Kidney (tissue), 14 donors: ENCODE measurements around the gene VPS13C. TPM values are rescaled to one million over a fixed set of nuclear protein-coding genes. Genes with fewer than 3 reads are reported as not detected.

ENCODE experiments used
- DNase-seq, 5 donors: peaks; one replicate each; pipeline ENCODE4 v3.0.0-alpha.2; 2013 to 2020
- FAIRE-seq: peaks from 2 replicates; lab custom pipeline; 2012; peaks lifted over from hg19 to GRCh38; lab: Jason Lieb, UNC
- H3K27ac ChIP-seq, 2 donors: one replicate each; pipeline ENCODE4 v1.7.0; 2013; ENCODE audit warnings: low read depth in 2 of 2, low read length in 2 of 2, inconsistent platforms in 1 of 2
- H3K27me3 ChIP-seq: one replicate; pipeline ENCODE4 v1.7.1; 2013; ENCODE audit warnings: low read length, inconsistent platforms; ENCODE audit not compliant: control insufficient read depth, insufficient read depth
- H3K36me3 ChIP-seq, 3 donors: one replicate each; pipeline versions ENCODE4 v1.7.0 to v1.7.1; 2013; ENCODE audit warnings: low read length in 3 of 3, control low read depth in 1 of 3, inconsistent platforms in 1 of 3; ENCODE audit not compliant: insufficient read depth in 3 of 3, control insufficient read depth in 2 of 3
- H3K4me1 ChIP-seq, 3 donors: one replicate each; pipeline versions ENCODE4 v1.7.0 to v1.7.1; 2013; ENCODE audit warnings: low read length in 3 of 3, inconsistent platforms in 1 of 3, low read depth in 1 of 3; ENCODE audit not compliant: control insufficient read depth in 2 of 3, insufficient read depth in 2 of 3
- H3K4me3 ChIP-seq, 3 donors: one replicate each; pipeline versions ENCODE4 v1.7.0 to v1.8.1; 2013; ENCODE audit warnings: low read length in 3 of 3, control low read depth in 1 of 3, inconsistent platforms in 1 of 3
- H3K9ac ChIP-seq, 3 donors: one replicate each; pipeline versions ENCODE4 v1.7.0 to v1.7.1; 2013; ENCODE audit warnings: low read length in 3 of 3, control low read depth in 1 of 3, inconsistent platforms in 1 of 3
- H3K9me3 ChIP-seq, 3 donors: one replicate each; pipeline versions ENCODE4 v1.7.0 to v1.7.1; 2013; ENCODE audit warnings: low read length in 3 of 3, control low read depth in 1 of 3, inconsistent platforms in 1 of 3; ENCODE audit not compliant: control insufficient read depth in 2 of 3, insufficient read depth in 1 of 3
- CTCF ChIP-seq: IDR thresholded peaks from 3 replicates; pipeline ENCODE4 v1.5.1; 2012; ENCODE audit warnings: mild to moderate bottlenecking, moderate library complexity, borderline replicate concordance; ENCODE audit not compliant: insufficient read depth; ENCODE audit errors: extremely low read depth
- intact Hi-C: fragments of 100-400 bp; cut with DNase I; formaldehyde crosslinking; loops from one replicate; pipeline ENCODE4 v1.11.1; 2022
- polyA plus RNA-seq: library from polyadenylated mRNA; stranded (reverse); fragments of 350-450 nt; fragmentation: Illumina TruSeq; extraction: RNeasy Lipid Tissue Mini Kit (QIAGEN cat#74804); gene quantifications from one replicate; pipeline ENCODE4 v1.2.3, GENCODE V29; 2014; ENCODE audit warnings: low read depth, low replicate concordance; ENCODE audit not compliant: insufficient read depth
- total RNA-seq: library from RNA; stranded (reverse); fragmentation: NEBNext Ultra II Directional; extraction: Animal tissue kit (Norgen Biotek cat#: 25700); gene quantifications from one replicate; pipeline ENCODE4 v1.2.1, GENCODE V29; 2021
- donor health status: control.
- donor health status: control.
- donor health status: control.
- donor health status: control.
- donor health status: control.
- donor health status: DM: yes; HTN: yes; CAD: no.
- donor health status: Normal renal cell carcinoma (clear cell type).

VPS13C gene
- total and polyA plus RNA-seq, 2 donors from 2014 or later: 12.5 to 106 TPM

- no peak for DNase-seq
- Histone ChIP-seq H3K27ac (no peak overlapping the region), H3K27me3 (no peaks in the 10 kb centered on the region), H3K4me3 (no peak overlapping the region), H3K4me1 (peaks cover 0 to 13% (median 0%) of the 10 kb centered on the region in 3 donors), H3K9ac (no peak overlapping the region), H3K36me3 (peaks cover 0 to 4% (median 2%) of the 10 kb centered on the region in 3 donors), H3K9me3 (no peaks in the 10 kb centered on the region)
- intact Hi-C loops: no loop called here
- FAIRE-seq: no peak
- TF ChIP-seq CTCF: no peak
These were observed 180.2 kb downstream of the VPS13C start for GRCh38 chr15:61880084-61880483.

- peak in 4 of 5 donors; percentile 11 to 60 (median 38) for DNase-seq
- no peaks in the 10 kb centered on the region for H3K9me3 ChIP-seq
- H3K27ac ChIP-seq: no peak overlapping the region
- peak; percentile 60 for FAIRE-seq
- H3K27me3 ChIP-seq: no peaks in the 10 kb centered on the region
- H3K4me1 ChIP-seq: peaks cover 0 to 13% (median 0%) of the 10 kb centered on the region in 3 donors
- intact Hi-C loops: no loop called here
- peaks cover 0 to 4% (median 2%) of the 10 kb centered on the region in 3 donors for H3K36me3 ChIP-seq
- no peak for TF ChIP-seq CTCF
- no peak overlapping the region for H3K4me3 ChIP-seq
- no peak overlapping the region for H3K9ac ChIP-seq
These were observed 181.0 kb downstream of the VPS13C start for GRCh38 chr15:61879219-61879618.

- intact Hi-C loops: no loop called here
These were observed 188.2 kb downstream of the VPS13C start for GRCh38 chr15:61871926-61872522.

More at GRCh38 chr15:61871926-61872522, 188.2 kb downstream of the VPS13C start:
- Histone ChIP-seq H3K4me3 (no peak overlapping the region), H3K9me3 (no peaks in the 10 kb centered on the region), H3K36me3 (peaks cover 3 to 19% (median 5%) of the 10 kb centered on the region in 3 donors), H3K9ac (no peak overlapping the region), H3K27me3 (no peaks in the 10 kb centered on the region), H3K4me1 (no peaks in the 10 kb centered on the region), H3K27ac (no peak overlapping the region)
- TF ChIP-seq CTCF: no peak
- peak in 2 of 5 donors; percentile 27 to 45 for DNase-seq
- peak; percentile 94 for FAIRE-seq
